HG02970 (cell line): ENCODE data around the gene IL15RA.

Source experiments
- ATAC-seq: cut with Tn5 transposase; IDR thresholded peaks from one replicate; pipeline ENCODE4 v1.9.1; 2021; ENCODE audit warnings: mild to moderate bottlenecking, moderate library complexity, moderate number of reproducible peaks; ENCODE audit not compliant: unreplicated experiment, low FRiP score

The IL15RA gene

GRCh38 chr10:5977471-5978229 is at the start of gene IL15RA:
Gene IL15RA (minus strand): TSS chr10:5977543. CDS start chr10:5977492, 51 bp downstream.
- ATAC-seq = peak; percentile 61

GRCh38 chr10:6025683-6026255 is 48.4 kb upstream of the IL15RA start:
- no peak for ATAC-seq

GRCh38 chr10:6024334-6024682 is 47.0 kb upstream of the IL15RA start:
- no peak for ATAC-seq

- no peak for ATAC-seq
Measured at GRCh38 chr10:6023661-6024333, 46.5 kb upstream of the IL15RA start.

GRCh38 chr10:6022660-6023059 is 45.3 kb upstream of the IL15RA start:
- no peak for ATAC-seq

GRCh38 chr10:6020826-6021225 is 43.5 kb upstream of the IL15RA start:
- no peak for ATAC-seq

GRCh38 chr10:6019796-6020195 is 42.5 kb upstream of the IL15RA start:
- no peak for ATAC-seq

GRCh38 chr10:6019010-6019782 is 41.9 kb upstream of the IL15RA start:
- no peak for ATAC-seq

GRCh38 chr10:6018422-6018821 is 41.1 kb upstream of the IL15RA start:
- no peak for ATAC-seq

- no peak for ATAC-seq
Measured at GRCh38 chr10:6017781-6018354, 40.5 kb upstream of the IL15RA start.

GRCh38 chr10:6014241-6014761 is 37.0 kb upstream of the IL15RA start:
- no peak for ATAC-seq

- ATAC-seq = no peak
Measured at GRCh38 chr10:6013413-6014192, 36.3 kb upstream of the IL15RA start.

GRCh38 chr10:6012121-6012905 is 35.0 kb upstream of the IL15RA start:
- no peak for ATAC-seq

GRCh38 chr10:6011558-6011957 is 34.2 kb upstream of the IL15RA start:
- no peak for ATAC-seq

GRCh38 chr10:6010569-6010968 is 33.2 kb upstream of the IL15RA start:
- no peak for ATAC-seq

GRCh38 chr10:6009961-6010360 is 32.6 kb upstream of the IL15RA start:
- no peak for ATAC-seq

- no peak for ATAC-seq
Measured at GRCh38 chr10:6009150-6009549, 31.8 kb upstream of the IL15RA start.

- no peak for ATAC-seq
Measured at GRCh38 chr10:6008497-6009142, 31.3 kb upstream of the IL15RA start.
